Esophagus squamous epithelium (tissue), 4 donors: Measurements from ENCODE around the gene KHSRP.

Source experiments
- POLR2A ChIP-seq, 4 donors: fragments of 450-650 bp; IDR thresholded peaks; one replicate each; pipeline ENCODE4 v1.6.1; 2017; ENCODE audit warnings: antibody characterized with exemption in 4 of 4, mild to moderate bottlenecking in 4 of 4, moderate library complexity in 3 of 4
- TF ChIP-seq, protein P1 (sequence below), 6 experiments: fragments of 450-650 bp in 4 of 6; fragments of 200-600 bp in 2 of 6; sonication (generic) in 2 of 6; IDR thresholded peaks; one replicate each; pipeline ENCODE4 v1.5.1; 2016 to 2019; ENCODE audit warnings: antibody characterized with exemption in 6 of 6, mild to moderate bottlenecking in 4 of 6, moderate library complexity in 4 of 6

DNA sequence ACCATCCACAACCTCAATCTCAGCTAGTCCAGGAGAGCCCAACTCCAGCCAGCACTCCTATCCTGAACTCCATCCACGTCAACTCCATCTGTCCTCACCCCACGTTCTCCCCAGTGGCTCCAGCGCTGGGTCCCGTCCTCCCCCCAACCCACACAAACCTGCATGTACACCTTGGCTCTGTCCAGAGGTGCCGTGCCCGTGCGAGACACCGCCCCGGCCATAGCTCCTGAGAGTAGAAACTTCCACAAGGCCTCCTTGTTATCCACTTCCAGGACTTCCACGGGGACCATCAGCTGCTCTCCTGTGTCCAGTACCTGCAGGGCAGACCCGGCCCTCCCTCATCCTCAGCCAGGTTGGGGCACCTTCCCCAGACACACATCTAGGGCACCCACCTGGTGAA is 7.3 kb upstream of the KHSRP start:
- TF ChIP-seq, protein P1, sequence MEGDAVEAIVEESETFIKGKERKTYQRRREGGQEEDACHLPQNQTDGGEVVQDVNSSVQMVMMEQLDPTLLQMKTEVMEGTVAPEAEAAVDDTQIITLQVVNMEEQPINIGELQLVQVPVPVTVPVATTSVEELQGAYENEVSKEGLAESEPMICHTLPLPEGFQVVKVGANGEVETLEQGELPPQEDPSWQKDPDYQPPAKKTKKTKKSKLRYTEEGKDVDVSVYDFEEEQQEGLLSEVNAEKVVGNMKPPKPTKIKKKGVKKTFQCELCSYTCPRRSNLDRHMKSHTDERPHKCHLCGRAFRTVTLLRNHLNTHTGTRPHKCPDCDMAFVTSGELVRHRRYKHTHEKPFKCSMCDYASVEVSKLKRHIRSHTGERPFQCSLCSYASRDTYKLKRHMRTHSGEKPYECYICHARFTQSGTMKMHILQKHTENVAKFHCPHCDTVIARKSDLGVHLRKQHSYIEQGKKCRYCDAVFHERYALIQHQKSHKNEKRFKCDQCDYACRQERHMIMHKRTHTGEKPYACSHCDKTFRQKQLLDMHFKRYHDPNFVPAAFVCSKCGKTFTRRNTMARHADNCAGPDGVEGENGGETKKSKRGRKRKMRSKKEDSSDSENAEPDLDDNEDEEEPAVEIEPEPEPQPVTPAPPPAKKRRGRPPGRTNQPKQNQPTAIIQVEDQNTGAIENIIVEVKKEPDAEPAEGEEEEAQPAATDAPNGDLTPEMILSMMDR (IDR thresholded peaks at IDR 0.05): no peak
- TF ChIP-seq POLR2A (IDR thresholded peaks at IDR 0.05): no peak
